ENCODE results near the gene FN3KRP.

Gene FN3KRP

GRCh38 chr17:82709676-82710498 is 6.6 kb upstream of the FN3KRP start:
- no peak for DNase-seq (ENCODE audit: low read depth)

DNA sequence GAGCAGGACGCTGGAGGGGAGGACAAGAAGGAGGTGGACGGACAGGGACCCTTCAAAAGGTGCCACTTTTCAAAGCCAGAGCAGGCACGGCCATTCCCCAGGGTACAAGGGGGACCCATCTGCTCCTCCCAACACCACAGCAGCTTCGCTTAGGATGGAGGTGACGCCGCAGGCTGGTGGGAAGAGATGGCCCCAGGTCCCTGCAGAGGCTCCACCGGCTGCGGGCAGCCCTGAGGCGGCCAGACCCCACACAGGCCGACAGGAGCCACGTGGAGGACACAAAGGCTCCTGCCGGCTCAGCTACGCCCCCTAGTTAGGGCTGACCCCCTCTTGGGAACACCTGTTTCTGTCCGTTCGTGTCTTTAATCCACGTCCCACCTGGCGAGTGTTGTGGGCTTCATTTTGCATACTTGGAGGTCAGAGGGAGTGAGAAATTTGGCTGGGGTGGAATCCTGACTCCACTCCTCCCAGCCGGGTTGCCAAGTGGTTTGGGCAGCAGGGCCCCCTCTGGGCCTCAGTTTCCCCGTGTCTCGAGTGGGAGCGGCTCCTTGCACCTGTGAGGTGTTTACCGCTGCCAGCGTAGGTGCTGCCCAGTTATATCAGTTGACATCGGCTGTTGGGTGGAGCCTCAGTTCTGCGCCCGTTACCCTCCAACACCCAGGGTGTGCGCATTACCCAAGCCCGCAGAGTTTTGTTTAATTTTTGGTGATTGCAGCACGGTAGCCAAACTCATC is 5.8 kb upstream of the FN3KRP start:
- no peak for DNase-seq (ENCODE audit: low read depth)

- DNase-seq (ENCODE audit: low read depth), result no peak
These were observed 3.3 kb upstream of the FN3KRP start for GRCh38 chr17:82713071-82713723.

DNA sequence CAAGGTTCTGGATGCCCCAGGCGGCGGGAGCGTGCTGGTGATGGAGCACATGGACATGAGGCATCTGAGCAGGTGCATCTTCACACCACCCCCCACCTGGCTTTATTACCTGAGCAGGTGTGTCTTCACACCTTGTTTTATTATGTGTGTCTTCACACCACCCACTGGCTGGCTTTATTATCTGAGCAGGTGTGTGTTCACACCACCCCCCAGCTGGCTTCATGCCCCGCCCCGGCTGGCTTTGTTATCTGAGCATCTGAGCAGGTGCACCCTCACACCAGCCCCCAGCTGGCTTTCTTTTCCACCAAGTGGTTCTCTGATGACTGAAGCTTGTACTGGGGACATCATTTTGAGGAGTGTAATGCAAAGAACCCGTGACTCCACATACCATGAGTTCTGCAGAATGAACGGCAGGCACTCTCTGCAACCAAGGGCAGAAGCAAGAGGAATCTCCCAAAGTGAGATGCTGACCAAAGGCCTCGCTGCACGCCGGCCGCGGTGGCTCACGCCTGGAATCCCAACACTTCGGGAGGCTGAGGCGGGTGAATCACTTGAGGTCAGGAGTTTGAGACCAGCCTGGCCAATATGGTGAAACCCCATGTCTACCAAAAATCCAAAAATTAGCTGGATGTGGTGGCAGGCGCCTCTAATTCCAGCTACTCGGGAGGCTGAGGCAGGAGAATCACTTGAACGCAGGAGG is 2.6 kb downstream of the FN3KRP start:
- DNase-seq (ENCODE audit: low read depth), result no peak

GRCh38 chr17:82720204-82720603 is 3.7 kb downstream of the FN3KRP start:
- no peak for DNase-seq (ENCODE audit: low read depth)

DNA sequence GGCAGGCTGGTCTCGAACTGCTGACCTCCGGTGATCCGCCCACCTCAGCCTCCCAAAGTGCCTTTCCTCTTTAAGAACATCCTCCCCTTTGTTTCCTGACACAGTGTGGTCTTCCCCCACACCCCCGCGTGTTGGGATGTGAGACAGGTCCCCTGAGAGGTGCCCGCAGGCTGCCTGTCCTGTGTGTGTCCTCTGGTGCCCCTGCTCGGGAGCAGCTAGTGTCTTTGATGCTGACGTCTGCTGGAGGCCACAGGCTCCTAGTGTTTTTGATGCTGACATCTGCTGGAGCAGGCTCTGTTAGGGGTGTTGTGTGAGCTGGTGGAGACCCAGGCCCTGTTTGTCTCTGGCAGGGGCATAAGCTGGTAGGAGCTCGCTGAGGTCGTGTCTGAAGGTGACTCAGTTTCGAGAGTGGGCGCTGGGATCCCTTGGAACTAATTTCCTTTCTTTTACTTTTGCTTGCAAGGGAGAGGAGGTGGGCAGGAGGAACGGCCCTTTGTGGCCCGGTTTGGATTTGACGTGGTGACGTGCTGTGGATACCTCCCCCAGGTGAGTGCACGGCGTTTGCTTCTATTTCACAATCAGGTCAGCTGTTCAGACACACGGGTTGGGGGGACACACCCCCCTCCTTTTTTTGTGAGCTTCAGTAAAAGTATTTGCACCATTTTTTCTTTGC is 6.0 kb downstream of the FN3KRP start:
- no peak for DNase-seq (ENCODE audit: low read depth)

- DNase-seq (ENCODE audit: low read depth), result no peak
These were observed 6.8 kb downstream of the FN3KRP start for GRCh38 chr17:82723169-82723807.

- no peak for DNase-seq (ENCODE audit: low read depth)
These were observed 9.9 kb downstream of the FN3KRP start for GRCh38 chr17:82726427-82726826.

DNA sequence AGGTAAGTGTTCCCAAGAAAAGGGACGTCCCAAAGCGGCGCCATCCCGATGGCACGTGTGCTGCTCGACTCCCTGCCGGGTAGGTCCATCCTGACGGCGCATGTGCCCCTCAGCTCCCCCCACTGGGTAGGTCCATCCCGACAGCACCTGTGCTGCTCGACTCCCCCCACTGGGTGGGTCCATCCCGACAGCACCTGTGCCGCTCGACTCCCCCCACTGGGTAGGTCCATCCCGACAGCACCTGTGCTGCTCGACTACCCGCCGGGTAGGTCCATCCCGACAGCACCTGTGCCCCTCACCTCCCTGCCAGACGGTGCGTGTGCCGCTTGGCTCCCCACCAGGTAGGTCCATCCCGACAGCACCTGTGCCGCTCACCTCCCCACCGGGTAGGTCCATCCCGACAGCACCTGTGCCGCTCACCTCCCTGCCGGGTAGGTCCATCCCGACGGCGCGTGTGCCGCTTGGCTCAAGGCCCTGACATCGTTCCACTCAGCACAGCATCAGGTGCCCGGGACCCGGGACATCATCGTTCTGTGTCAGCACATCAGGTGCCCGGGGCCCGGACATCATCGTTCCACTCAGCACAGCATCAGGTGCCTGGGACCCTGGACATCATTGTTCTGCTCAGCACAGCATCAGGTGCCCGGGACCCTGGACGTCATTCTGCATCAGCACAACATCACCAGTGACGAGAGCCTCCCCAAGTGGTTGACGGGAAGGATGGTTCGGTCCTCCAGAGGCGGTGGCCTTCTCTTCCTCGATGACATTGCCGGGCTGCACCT is 13.2 kb downstream of the FN3KRP start:
- no peak for DNase-seq (ENCODE audit: low read depth)

DNA sequence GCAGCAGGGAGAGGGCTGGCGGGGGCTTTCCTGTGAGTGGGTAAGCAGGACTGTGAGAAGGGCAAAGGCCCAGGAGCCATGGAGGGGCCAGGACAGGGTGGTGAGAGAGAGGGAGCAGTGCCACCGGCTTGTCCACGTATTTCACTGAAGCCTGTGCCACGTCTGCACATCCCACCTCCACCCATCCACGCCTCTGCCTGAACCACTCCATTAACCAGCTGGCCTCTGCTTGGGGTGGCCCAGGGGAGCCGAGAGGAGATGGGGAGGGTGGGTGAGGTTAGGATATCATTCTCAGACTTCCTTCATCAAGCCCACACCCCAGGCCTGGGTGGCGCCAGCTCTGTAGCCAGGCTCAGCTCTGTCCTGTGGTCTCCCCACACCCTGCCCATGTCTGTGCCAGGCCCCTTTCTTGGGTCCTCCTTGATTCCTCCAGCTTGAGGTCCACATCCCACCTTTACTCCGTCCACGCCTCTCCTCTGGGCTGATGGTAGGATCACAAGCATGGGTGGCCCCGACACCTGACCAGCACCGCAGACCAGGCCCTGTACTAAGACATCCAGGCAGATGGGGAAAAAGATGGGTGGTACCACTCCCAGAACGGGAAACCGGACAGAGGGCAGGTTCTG is 15.7 kb downstream of the FN3KRP start:
- DNase-seq (ENCODE audit: low read depth), result no peak

- DNase-seq (ENCODE audit: low read depth), result no peak
These were observed 18.7 kb downstream of the FN3KRP start, which contains the start of gene FN3K for GRCh38 chr17:82734987-82735866. Gene FN3K, plus strand, starts transcription at chr17:82735615. Its CDS starts 22 bp downstream, at chr17:82735637.

GRCh38 chr17:82736511-82737185 is 20.1 kb downstream of the FN3KRP start:
- no peak for DNase-seq (ENCODE audit: low read depth)

DNA sequence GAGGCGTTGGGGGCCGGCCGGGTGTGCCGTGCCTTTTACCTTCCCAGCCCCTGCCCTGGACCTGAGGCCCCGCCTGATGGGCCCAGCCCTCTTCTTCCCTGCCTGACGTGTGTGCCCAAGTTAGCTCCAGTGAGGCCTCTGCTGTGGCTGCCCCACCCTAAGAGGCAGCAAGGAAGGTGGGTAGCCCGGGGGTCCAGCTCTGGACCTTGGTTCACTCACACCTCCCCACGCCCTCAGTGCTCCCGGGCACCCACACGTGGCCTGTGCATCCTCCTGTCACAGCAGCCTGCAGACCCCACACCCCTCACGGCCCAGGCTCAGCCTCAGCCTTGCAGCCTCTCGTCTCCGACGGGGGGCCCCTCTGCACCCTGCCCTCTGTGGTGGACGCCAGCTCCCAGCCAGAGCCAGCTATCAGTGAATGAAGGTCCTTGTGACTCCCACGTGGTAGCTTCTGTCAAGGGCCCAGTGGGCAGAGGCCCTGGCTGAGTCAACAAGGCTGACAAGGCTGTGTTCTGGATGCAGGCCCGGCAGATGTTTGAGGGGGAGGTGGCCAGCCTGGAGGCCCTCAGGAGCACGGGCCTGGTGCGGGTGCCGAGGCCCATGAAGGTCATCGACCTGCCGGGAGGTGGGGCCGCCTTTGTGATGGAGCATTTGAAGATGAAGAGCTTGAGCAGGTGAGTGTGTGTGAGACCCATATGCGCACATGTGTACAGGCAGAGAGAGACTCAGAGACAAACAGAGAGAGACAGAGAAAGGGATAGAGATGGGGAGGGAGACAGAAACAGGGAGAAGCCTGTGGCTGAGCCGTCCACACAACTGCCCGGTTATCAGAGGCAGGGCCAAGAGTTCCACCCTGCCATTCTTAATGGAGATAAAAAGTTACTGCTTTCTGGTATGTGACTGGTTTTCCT is 21.7 kb downstream of the FN3KRP start:
- no peak for DNase-seq (ENCODE audit: low read depth)

DNA sequence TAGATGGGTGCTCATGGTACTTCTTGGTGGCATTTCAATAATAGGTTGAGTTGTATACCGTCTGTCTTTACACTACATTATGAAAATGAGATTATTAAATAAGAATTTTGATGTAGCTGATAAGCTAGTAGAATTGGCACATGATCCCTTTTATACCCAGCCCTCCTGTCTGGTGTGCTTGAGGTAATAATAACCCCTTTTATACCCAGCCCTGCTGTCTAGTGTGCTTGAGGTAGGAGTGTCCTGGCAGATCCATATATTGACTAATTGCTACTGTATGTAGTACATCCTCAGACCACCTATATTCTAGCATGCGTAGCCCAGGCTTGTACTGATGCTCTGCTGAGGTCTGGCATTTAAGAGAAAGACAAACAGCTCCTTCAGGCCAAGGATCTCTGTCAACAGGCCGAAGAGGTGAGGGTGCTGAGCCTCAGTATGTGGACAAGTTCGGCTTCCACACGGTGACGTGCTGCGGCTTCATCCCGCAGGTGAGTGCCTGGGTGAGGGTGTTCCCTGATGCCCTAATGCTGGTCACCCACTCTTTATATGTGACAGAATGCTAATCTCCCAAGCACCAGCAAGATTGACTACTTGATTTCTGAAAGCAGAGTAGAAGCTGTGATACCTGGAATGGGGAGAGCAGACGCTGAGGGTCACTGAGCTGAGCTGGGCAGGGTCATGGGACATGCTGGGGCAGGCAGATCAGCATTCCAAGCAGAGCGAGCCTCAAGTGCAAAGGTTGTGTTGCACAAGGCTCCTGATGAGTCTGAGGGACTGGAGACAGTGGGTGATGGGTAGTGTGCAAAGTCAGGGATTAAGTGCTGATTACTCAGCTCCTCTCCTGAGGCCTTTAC is 24.6 kb downstream of the FN3KRP start:
- no peak for DNase-seq (ENCODE audit: low read depth)

DNA sequence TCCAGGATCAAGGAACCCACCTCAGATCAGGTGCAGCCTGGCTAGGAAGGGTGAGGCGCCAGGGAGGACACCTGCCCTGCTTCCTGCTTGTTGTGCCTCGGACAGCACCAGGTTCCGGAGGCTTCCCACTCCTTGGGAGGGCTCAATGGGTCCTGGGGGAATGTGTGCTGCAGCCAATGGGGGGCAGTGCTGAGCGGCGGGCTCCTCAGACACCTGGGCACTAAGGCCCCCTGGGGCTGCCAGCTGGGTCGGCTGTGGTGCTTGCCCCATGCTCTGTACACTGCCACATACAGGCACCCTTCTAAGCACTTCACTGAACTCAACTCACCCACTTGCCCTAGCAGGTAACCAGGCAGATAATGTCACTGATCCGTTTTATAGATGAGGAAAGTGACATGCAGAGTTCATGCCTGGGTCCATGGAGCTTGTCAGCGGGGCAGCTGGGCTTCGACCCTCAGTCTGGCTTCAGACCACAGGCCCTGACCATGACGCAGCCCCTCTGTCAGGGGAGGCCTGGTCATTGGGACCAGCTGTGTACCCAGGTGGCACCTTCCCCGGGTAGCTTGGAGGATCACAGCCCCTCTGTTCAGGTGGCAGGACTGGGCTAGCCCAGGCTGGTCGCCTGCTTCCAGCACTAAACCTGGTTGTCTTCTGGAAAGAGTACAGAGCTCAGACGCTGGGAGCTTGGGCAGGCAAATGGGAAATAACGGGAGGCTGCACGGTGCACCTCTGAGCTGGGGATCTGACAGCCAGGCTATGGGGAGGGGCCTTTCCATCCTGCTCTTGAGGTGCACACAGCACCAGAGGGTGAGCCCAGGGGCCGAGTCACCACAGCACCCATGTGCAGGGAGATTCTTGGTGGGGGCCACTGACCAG is 27.1 kb downstream of the FN3KRP start:
- DNase-seq (ENCODE audit: low read depth), result no peak

Measured in GM04504 (cell line).